ENCODE results near the gene SACM1L.
"Not testable (repeated sequence)": the region's sequence is repeated elsewhere in the genome, so short reads cannot be mapped to it uniquely, and the experiment has no call there.

Gene SACM1L

GRCh38 chr3:45742461-45743089, 53.4 kb downstream of the SACM1L start:
- DNase-seq: no peak

GRCh38 chr3:45746165-45746776, 57.1 kb downstream of the SACM1L start:
- DNase-seq: no peak

GRCh38 chr3:45746777-45747622, 57.8 kb downstream of the SACM1L start:
- DNase-seq: no peak

- no peak for DNase-seq
Observed at GRCh38 chr3:45748068-45748467, 58.9 kb downstream of the SACM1L start.

- DNase-seq: not testable (repeated sequence)
Observed at GRCh38 chr3:45749036-45749600, 59.9 kb downstream of the SACM1L start.

- DNase-seq: no peak
Observed at GRCh38 chr3:45749880-45750279, 60.7 kb downstream of the SACM1L start.

- no peak for DNase-seq
Observed at GRCh38 chr3:45751537-45752242, 62.5 kb downstream of the SACM1L start.

- no peak for DNase-seq
Observed at GRCh38 chr3:45753095-45753494, 63.9 kb downstream of the SACM1L start.

GRCh38 chr3:45754461-45754860, 65.3 kb downstream of the SACM1L start:
- no peak for DNase-seq

GRCh38 chr3:45756055-45756454, 66.9 kb downstream of the SACM1L start:
- DNase-seq: no peak

GRCh38 chr3:45757141-45757540, 67.9 kb downstream of the SACM1L start:
- not testable (repeated sequence) for DNase-seq

GRCh38 chr3:45758871-45759270, 69.7 kb downstream of the SACM1L start:
- no peak for DNase-seq

- DNase-seq: no peak
Observed at GRCh38 chr3:45759851-45760250, 70.7 kb downstream of the SACM1L start.

- no peak for DNase-seq
Observed at GRCh38 chr3:45760878-45761711, 71.9 kb downstream of the SACM1L start.

- DNase-seq: no peak
Observed at GRCh38 chr3:45761831-45762230, 72.6 kb downstream of the SACM1L start.

GRCh38 chr3:45762647-45763302, 73.6 kb downstream of the SACM1L start:
- DNase-seq: no peak

- DNase-seq: no peak
Observed at GRCh38 chr3:45763303-45763675, 74.1 kb downstream of the SACM1L start.

GRCh38 chr3:45765266-45765851, 76.2 kb downstream of the SACM1L start:
- DNase-seq: no peak

- DNase-seq: no peak
Observed at GRCh38 chr3:45765958-45766357, 76.8 kb downstream of the SACM1L start.

- DNase-seq: no peak
Observed at GRCh38 chr3:45771166-45771775, 82.1 kb downstream of the SACM1L start.

- no peak for DNase-seq
Observed at GRCh38 chr3:45771831-45772230, 82.6 kb downstream of the SACM1L start.
